HEK293T (cell line): ENCODE data around the gene GLIS2.
"Not testable (repeated sequence)": the region's sequence is repeated elsewhere in the genome, so short reads cannot be mapped to it uniquely, and the experiment has no call there.

ENCODE experiments used
- CTCF ChIA-PET: fragments of 350-600 bp; formaldehyde crosslinking; extraction: SDS; loops from one replicate; lab custom pipeline; 2021; ENCODE audit warnings: antibody characterized with exemption, inconsistent platforms; lab: Yijun Ruan, JAX
- POLR2A ChIA-PET: fragments of 350-600 bp; formaldehyde crosslinking; extraction: SDS; loops from one replicate; lab custom pipeline; 2020; ENCODE audit warnings: antibody characterized with exemption, inconsistent platforms; lab: Yijun Ruan, JAX
- DNase-seq: peaks from one replicate; pipeline ENCODE4 v3.0.0; 2012; ENCODE audit warnings: mixed read lengths; ENCODE audit errors: extremely low spot score
- ARNT ChIP-seq: fragments of 450-650 bp; IDR thresholded peaks from 2 replicates; pipeline ENCODE4 v1.6.1; 2017; ENCODE audit warnings: mild to moderate bottlenecking
- BHLHE40 ChIP-seq: fragments of 450-650 bp; IDR thresholded peaks from 2 replicates; pipeline ENCODE4 v1.6.1; 2016; ENCODE audit warnings: mild to moderate bottlenecking, moderate library complexity, borderline replicate concordance
- CTBP1 ChIP-seq: fragments of 450-650 bp; IDR thresholded peaks from 2 replicates; pipeline ENCODE4 v1.6.1; 2016; ENCODE audit warnings: borderline replicate concordance
- ELF4 ChIP-seq: fragments of 450-650 bp; IDR thresholded peaks from 2 replicates; pipeline ENCODE4 v1.6.1; 2017; ENCODE audit warnings: antibody characterized with exemption
- FOXA1 ChIP-seq: fragments of 450-650 bp; IDR thresholded peaks from 2 replicates; pipeline ENCODE4 v1.6.1; 2016; ENCODE audit warnings: mild to moderate bottlenecking
- FOXK2 ChIP-seq: fragments of 450-650 bp; IDR thresholded peaks from 2 replicates; pipeline ENCODE4 v1.6.1; 2016; ENCODE audit warnings: mild to moderate bottlenecking
- FOXM1 ChIP-seq: fragments of 450-650 bp; IDR thresholded peaks from 2 replicates; pipeline ENCODE4 v1.6.1; 2017; ENCODE audit warnings: mild to moderate bottlenecking, borderline replicate concordance
- HDGF ChIP-seq: fragments of 450-650 bp; IDR thresholded peaks from 2 replicates; pipeline ENCODE4 v1.6.1; 2017; ENCODE audit warnings: antibody characterized with exemption, borderline replicate concordance
- L3MBTL2 ChIP-seq: fragments of 450-650 bp; conservative IDR thresholded peaks from 2 replicates; pipeline ENCODE4 v1.6.1; 2016; ENCODE audit warnings: mild to moderate bottlenecking
- LEF1 ChIP-seq: fragments of 450-650 bp; IDR thresholded peaks from 2 replicates; pipeline ENCODE4 v1.6.1; 2017; ENCODE audit warnings: mild to moderate bottlenecking, borderline replicate concordance
- NFRKB ChIP-seq: fragments of 450-650 bp; IDR thresholded peaks from 2 replicates; pipeline ENCODE4 v1.6.1; 2016; ENCODE audit warnings: mild to moderate bottlenecking, moderate library complexity
- SP1 ChIP-seq: fragments of 450-650 bp; IDR thresholded peaks from 2 replicates; pipeline ENCODE4 v1.6.1; 2017
- SUZ12 ChIP-seq: fragments of 450-650 bp; IDR thresholded peaks from 2 replicates; pipeline ENCODE4 v1.6.1; 2016; ENCODE audit warnings: mild to moderate bottlenecking
- TARDBP ChIP-seq: fragments of 450-650 bp; IDR thresholded peaks from 2 replicates; pipeline ENCODE4 v1.6.1; 2016
- ZNF384 ChIP-seq: fragments of 450-650 bp; IDR thresholded peaks from 2 replicates; pipeline ENCODE4 v1.6.1; 2016
- TF ChIP-seq, protein P1 (sequence below): fragments of 450-650 bp; IDR thresholded peaks from 2 replicates; pipeline ENCODE4 v1.6.1; 2016

GLIS2 gene

DNA sequence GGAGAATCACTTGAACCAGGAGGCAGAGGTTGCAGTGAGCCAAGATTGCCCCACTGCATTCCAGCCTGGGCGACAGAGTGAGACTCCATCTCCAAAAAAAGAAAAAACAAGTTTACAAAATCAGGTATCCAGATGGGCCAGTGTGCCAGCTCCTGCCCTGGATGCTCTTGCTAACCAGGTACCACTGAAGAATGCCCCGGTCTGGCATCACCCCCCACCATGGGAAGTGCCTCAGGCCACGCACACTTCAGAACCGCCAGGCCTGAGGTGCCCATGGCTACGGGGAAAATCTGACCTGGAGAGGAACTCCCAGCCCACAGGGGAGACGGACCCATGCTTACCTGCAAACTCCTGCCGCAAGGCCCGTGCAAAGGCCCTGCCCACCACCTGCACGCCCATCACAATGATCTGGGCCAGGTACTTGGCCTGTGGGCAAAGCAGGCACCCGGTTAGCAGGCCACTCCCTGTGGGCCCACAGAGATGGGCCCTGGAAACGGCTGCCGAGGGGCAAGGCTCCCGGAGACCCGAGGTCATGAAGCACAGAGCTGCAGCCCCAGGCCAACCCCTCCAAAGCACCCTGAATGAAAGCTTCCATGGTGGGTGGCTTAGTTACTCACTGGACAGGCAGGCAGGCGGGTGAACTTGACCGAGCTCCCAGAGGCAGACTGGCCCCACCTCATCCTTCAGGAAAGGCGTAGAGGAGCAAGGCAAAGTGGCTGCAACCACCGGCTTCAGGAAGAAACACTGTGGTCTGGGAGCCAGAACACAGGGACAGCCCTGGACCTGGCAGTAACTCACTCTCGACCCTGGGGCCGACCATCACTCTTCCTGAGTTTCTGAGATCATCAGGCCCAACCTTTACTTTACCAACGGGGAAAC lies 27.2 kb downstream of the GLIS2 start:
- no peak for TF ChIP-seq HDGF
- CTCF ChIA-PET, result interaction anchor here (0.9 kb wide), 1 partner anchor 46 kb away, joined by 3 read pairs; no protein-coding TSS in a partner anchor
- POLR2A ChIA-PET, result interaction anchor here (0.6 kb wide), 1 partner anchor 74 kb away, joined by 3 read pairs; no protein-coding TSS in a partner anchor
- DNase-seq, result no peak

DNA sequence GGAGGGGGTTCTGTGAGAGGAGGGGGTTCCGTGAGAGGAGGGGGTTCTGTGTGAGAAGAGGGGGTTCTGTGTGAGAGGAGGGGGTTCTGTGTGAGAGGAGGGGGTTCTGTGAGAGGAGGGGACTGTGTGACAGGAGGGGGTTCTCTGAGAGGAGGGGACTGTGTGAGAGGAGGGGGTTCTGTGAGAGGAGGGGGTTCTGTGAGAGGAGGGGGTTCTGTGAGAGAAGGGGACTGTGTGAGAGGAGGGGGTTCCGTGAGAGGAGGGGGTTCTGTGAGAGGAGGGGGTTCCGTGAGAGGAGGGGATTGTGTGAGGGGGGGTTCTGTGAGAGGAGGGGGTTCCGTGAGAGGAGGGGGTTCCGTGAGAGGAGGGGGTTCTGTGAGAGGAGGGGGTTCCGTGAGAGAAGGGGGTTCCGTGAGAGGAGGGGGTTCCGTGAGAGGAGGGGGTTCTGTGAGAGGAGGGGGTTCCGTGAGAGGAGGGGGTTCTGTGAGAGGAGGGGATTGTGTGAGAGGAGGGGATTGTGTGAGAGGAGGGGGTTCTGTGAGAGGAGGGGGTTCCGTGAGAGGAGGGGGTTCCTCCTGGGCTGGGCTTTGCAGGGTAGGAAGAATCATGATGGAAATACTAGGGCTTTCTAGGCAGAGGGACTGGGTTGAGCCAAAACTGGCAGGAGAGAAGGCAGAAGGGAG lies 28.6 kb downstream of the GLIS2 start:
- POLR2A ChIA-PET, CTCF ChIA-PET, DNase-seq: not testable (repeated sequence)

DNA sequence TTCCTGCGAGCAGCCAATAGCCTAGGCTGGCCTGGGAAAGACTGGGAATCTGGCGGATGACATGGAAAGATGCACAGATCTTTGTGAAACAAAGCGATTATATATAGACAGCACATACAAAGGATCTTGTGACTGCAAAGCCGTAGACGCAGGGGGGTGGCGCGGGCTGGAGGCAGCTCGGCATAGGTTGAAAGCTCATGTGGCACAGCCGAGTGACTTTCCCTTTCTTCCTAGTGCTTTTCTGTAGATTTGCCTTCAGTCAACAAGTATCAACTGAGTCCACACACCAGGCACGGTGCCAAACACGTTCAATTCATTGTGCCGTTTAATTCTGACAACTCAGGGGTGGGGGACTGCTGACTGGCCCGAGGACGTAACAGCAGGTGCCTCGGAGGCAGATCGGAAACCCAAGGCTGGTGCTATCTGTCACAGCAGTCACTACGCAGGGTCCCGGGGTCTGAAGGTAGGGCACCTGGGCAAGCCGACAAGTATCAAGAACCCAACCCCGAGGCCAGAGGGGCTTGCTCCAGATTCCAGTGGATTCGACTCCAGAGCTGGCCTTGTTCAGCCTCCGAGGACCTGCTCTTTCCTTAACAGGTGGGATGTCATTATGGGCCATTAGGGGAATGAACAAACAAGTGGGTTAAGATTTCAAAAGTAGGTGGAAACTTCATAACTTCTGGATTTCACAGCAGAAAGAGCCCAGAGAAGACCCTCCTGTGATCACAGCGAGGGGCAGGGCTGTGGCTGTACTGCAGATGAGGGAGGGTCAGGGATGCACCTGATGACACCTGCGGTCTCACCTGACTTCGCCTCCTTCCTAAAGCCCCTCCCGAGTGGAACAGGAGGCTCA lies 29.3 kb downstream of the GLIS2 start:
- no peak for TF ChIP-seq ELF4
- TF ChIP-seq SUZ12, result no peak
- no peak for TF ChIP-seq BHLHE40
- no peak for DNase-seq
- ChIA-PET CTCF (no interaction called here), POLR2A (no interaction called here)

DNA sequence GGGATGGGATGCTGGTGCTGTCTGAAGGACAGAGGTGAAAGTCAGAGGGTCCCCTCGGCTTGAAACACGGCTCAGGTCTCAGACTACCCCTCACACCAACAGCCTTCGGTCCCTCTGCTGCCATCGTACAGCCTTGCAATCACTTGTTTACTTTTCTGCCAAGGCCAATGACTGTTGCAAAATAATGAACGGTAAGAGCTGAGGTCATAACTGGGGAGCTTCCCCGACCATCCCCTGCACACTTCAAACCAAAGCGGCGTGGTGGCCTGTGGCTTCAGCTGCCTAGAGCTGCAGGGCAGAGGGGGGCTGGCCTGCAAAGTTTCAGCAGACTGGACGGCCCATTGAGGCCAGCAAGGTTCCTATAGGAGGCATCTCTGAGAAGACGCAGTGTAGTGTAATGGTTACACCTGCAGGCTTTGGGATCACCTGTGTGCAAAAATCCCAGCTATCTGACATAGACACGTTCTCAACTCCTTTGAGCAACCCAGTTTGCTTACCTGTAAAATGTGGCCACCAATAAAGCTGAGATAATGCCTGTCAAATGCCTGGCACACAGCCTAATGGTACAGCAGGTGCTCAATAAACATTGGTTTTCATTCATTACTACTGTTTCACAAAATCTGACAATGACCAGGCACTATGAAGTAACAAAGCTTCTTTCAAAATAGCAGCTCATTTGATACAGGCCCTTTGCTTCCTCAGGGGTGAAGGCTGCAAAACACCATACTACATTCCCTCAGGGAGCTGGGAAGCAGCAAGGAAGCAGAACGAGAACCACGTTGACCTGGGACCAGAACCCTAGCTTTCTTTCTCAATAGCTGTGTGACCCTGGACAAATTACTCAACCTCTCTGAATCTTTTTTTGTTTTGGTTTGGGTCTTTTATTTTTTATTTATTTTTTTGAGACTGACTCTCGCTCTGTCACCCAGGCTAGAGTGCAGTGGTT lies 30.2 kb downstream of the GLIS2 start:
- ChIA-PET POLR2A (interaction anchor here (0.9 kb wide), 1 partner anchor 230 kb away, joined by 3 read pairs; the partner anchor contains the start of gene ADCY9), CTCF (interaction anchor here (0.5 kb wide), 1 partner anchor 63 kb away, joined by 3 read pairs; no protein-coding TSS in a partner anchor)
- TF ChIP-seq SUZ12 (no peak), ZNF384 (no peak)
- no peak for DNase-seq

DNA sequence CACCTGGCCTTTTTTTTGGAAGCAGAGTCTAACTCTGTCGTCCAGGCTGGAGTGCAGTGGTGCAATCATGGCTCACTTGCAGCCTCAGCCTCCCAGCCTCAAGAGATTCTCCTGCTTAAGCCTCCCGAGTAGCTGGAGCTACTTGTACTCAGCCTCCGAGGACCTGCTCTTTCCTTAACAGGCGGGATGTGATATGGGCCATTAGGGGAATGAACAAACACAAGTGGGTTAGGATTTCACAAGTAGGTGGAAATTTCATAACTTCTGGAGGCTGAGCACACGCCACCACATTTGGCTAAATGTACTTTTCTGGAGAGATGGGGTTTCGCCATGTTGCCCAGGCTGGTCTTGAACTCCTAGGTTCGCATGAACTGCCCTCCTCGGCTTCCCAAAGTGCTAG lies 31.1 kb downstream of the GLIS2 start:
- ChIA-PET CTCF (interaction anchor here (0.5 to 0.6 kb wide), 2 partner anchors 62 to 89 kb away, joined by 3 to 4 read pairs; no protein-coding TSS in a partner anchor), POLR2A (no interaction called here)
- TF ChIP-seq NFRKB, result no peak
- TF ChIP-seq ARNT, result no peak
- no peak for DNase-seq

DNA sequence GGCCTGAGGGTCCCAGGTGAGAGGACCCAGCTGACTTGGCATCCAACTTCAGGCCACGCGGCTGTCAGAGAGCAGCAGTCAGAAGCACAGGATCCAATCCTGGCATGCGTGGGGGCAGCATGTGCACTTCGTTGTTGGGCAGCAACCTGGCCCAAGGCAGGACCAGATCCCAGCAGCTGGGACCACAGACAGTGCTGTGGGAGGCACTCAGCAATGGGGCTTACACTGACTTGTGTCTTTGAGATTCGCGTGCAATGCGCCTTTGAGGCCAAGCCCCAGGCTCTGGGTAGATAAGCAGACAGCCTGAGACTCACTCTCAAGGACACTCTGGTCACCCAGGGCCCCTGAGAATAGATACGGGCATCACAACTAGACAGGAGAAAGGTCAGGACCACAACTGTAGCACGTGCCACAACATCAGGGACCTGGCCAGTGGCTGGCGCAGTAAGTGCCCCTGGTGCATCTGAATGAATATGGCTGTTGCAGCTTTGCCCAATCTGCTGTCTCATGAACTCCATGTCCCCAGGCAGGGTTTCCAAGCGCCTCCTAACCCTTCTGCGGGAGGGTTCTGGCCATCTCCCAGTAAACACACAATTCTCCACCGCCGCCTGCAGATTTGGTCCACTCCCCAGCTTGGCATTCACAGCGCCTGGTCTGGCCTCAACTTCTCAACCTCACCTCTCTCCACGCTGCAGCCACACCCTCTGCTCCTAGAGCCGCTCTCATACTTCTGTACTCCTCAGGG lies 32.1 kb downstream of the GLIS2 start:
- TF ChIP-seq SUZ12, result no peak
- no peak for TF ChIP-seq LEF1
- no peak for TF ChIP-seq BHLHE40
- no peak for TF ChIP-seq FOXA1
- TF ChIP-seq ARNT, result no peak
- no peak for TF ChIP-seq CTBP1
- TF ChIP-seq ELF4, result no peak
- no peak for TF ChIP-seq HDGF
- TF ChIP-seq, protein P1, sequence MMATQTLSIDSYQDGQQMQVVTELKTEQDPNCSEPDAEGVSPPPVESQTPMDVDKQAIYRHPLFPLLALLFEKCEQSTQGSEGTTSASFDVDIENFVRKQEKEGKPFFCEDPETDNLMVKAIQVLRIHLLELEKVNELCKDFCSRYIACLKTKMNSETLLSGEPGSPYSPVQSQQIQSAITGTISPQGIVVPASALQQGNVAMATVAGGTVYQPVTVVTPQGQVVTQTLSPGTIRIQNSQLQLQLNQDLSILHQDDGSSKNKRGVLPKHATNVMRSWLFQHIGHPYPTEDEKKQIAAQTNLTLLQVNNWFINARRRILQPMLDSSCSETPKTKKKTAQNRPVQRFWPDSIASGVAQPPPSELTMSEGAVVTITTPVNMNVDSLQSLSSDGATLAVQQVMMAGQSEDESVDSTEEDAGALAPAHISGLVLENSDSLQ, result no peak
- no peak for TF ChIP-seq L3MBTL2
- TF ChIP-seq SP1, result no peak
- no peak for TF ChIP-seq ZNF384
- no peak for TF ChIP-seq FOXK2
- TF ChIP-seq NFRKB, result no peak
- no peak for TF ChIP-seq TARDBP
- no peak for TF ChIP-seq FOXM1
- ChIA-PET CTCF (interaction anchor here (0.6 to 0.8 kb wide), 2 partner anchors 10 to 90 kb away, joined by 3 to 4 read pairs; no protein-coding TSS in a partner anchor), POLR2A (no interaction called here)
- no peak for DNase-seq
